NCI-H2107 (cell line): Measurements from ENCODE around the gene ASCL2.
"Not testable (repeated sequence)": the region's sequence is repeated elsewhere in the genome, so short reads cannot be mapped to it uniquely, and the experiment has no call there.

Source experiments
- DNase-seq: peaks from one replicate; lab custom pipeline; 2025; lab: John Stamatoyannopoulos, UW

Gene ASCL2

DNA sequence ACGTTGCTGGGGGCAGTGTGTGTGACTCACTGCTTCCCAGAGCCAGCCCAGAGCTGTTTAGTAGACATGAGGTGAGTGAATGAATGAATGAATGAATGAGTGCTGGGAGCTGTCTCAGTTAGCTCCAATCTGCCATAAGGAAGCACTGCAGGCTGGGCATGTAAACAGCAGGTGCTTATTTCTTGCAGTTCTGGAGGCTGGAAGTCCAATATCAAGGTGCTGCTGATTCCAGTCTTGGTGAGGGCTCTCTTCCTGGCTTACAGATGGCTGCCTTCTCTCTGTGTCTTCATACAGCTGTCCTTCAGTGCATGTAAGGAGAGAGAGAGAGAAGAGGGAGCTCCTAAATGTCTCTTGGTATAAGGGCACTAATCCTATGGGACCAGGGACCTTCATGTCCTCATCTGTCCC, 27.2 kb upstream of the ASCL2 start:
- no peak for DNase-seq

DNA sequence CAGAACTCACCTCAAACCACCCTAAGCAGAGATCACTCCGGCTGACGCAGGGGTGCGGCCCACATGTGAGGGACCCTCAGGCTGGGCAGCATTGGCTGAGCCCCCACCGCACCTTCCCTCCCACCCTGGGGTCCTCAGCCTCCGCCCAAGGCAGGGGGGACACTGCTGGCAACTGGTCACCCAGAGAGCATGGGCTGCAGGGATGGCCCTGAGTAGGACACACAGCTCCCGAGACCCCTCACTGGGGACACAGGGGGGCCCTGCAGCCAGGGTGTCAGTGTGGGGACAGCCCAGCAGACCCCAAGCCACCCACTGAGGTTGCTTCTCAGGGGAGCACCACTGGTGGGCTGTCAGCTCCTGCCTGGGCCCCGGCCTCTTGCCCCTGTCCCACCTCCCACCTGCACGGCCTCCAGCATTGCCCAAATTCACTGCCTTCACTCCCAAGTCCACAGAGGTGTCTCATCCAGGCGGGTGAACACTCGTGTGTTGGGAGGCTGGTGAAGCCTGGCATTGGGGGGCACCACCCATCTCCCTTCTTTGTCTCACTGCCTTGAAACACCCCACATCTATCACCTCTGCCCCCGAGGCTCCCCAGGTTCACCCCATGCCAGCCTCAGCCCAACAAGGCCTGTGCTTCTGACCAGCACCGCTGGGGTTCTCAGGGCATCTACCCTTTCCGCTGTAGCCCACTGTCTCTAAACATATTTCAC, 26.7 kb upstream of the ASCL2 start:
- no peak for DNase-seq

DNA sequence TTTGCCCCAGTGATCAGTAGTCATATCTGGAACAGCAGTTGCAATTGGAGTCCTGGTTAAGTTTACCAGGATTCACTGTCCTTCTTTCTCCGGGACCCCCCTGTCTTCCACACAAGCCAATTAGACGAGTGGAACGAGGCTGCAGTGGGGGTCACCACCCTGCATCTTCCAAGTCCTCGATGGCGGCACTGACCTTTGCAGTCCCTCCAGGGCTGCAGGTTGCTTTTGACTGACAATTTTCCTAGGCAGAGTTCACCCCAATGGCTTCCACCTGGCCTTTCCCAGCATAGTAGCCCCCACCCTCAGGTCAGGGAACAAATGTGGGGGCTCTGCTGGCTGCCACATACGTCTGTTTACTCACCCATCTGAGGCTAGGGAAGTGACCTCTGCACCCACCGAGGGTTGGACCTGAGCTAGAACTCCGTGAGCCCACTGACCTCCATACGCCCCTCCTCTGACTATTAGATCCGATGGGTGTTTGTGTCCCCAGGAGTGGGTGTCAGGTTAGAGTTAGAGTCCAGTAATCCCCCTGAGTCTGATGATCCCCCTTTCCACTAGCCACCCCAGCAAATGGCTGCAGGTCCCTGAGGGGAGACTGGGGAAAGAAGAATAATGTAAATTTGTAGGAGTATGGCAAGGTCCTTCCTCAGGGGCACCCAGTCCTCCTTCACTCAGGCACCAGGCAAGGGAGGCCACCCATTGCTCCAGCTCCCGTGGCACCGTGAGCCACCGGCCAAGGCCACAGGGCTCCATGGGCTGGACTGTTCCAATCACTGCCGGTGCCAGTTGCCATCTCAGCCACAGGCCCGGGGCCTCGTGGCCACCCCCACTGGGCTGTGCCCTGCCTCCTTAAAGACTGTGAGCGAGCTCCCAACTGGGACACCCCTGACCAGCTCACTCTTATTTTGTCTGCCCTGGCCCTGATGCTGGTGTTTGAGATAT, 25.9 kb upstream of the ASCL2 start:
- no peak for DNase-seq

DNA sequence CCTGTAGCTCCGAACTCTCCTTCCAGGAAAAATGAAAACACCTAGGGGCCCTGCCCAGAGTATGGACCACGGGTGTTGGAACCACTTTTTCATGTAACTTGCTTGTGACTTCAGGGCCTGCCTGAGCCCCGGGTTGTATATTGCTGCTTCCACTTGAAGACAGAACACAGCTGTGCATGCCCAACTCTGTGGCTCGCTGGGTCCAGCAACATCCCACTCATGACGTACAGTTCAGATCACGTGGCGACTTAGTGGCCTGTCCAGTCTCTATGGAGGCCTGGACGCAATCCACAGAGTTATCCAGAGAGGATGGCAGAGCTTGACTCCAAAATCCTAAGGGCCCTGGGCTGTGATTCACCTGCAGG, 24.5 kb upstream of the ASCL2 start:
- DNase-seq, result no peak

GRCh38 chr11:2293984-2294925, 23.9 kb upstream of the ASCL2 start:
- no peak for DNase-seq

GRCh38 chr11:2293531-2293971, 23.2 kb upstream of the ASCL2 start:
- DNase-seq, result no peak

DNA sequence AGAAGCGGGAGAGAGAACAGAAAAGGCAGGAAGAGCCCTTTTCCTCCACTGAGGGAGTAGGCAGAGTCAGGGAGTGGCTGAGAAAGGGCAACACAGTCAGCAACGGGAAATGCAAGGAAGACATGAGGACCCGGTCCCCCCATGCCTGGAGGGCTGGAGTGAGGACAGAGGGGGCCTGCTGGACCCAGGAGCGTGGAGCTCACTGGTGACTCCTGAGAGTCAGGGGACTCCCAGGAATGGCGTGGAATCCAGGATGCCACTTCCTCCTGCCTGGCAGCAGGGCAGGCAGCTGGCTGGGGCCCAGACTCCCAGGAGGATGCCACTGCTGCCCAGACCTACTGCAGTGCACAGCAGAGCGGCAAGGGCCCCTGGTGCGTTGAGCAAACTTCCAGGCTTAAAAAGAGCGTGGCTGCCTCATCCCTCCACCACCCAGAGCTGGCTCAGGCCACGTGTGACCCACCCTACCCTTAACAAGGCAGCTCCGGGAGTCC, 20.0 kb upstream of the ASCL2 start:
- no peak for DNase-seq

GRCh38 chr11:2289859-2290258, 19.5 kb upstream of the ASCL2 start:
- no peak for DNase-seq

DNA sequence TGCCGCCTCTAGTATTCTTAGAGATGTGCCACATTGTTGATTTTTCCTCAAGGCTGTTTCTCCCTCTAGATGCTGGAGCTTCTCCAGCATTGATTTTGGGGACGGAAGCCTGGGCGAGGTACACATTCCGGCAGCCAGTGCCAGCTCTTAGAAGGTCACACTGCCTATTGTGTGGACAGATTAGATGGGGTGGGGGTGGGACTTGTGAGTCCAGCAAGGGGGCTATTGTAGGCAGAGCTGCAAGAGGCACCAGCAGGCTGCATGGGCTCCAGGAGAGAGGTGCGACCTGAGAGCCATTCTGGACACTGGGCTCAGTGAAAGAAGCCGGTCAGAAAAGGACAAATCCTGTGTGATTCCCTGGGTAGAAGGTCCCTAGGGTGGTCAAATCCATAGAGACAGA, 19.0 kb upstream of the ASCL2 start:
- no peak for DNase-seq

GRCh38 chr11:2287091-2287490, 16.7 kb upstream of the ASCL2 start:
- DNase-seq, result no peak

DNA sequence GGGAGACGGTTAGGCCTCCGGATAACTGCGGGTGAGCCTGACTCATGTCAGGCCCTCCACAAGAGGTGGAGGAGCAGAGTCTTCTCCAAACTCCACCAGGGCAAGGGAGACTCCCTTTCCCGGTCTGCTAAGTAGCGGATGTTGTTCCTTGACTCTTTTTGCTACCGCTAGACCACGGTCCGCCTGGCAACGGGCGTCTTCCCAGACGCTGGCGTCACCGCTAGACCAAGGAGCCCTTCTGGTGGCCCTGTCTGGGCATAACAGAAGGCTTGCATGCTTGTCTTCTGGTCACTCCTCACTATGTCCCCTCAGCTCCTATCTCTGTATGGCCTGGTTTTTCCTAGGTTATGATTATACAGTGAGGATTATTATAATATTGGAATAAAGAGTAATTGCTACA, 16.0 kb upstream of the ASCL2 start:
- DNase-seq, result not testable (repeated sequence)

- no peak for DNase-seq
Measured at GRCh38 chr11:2280208-2280607, 9.8 kb upstream of the ASCL2 start.

- DNase-seq, result no peak
Measured at GRCh38 chr11:2277933-2278523, 7.6 kb upstream of the ASCL2 start.

GRCh38 chr11:2277008-2277346, 6.6 kb upstream of the ASCL2 start:
- DNase-seq, result no peak

DNA sequence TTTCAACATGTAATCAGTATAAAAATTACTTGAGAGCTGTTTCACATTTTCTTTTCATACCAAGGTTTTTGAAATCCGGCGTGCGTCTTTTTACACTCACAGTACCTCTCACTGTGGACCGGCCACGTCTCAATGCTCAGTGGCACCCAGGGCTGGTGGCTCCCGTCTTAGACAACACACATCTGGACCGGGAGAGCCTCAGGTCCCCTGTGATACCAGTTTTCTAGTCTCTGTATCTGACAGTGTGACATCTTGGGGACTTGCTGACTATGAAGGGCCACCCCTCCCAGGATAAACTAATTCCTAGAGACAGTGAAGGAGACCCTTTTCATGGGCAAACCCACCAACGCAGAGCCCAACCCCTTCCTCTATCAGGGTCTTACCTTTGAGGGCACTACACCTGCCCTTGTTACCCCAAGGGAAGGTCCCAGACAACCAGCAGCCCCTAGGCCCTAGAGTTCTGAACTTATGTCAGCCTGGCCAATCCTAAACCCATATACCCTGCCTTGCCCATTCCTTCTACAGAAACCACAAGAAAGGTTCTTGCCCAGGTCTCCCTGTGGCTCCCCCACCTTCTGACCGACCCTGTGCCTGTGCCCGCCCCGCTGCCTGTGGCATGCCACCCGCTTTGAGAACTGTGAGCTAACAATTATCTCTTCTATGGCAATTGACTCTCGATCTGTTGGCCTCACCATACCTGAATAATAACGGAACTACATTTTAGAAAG, 6.1 kb upstream of the ASCL2 start:
- DNase-seq, result no peak

- DNase-seq, result no peak
Measured at GRCh38 chr11:2275334-2276279, 5.2 kb upstream of the ASCL2 start.

- no peak for DNase-seq
Measured at GRCh38 chr11:2273771-2274170, 3.4 kb upstream of the ASCL2 start.

GRCh38 chr11:2273311-2273710, 2.9 kb upstream of the ASCL2 start:
- DNase-seq, result no peak

DNA sequence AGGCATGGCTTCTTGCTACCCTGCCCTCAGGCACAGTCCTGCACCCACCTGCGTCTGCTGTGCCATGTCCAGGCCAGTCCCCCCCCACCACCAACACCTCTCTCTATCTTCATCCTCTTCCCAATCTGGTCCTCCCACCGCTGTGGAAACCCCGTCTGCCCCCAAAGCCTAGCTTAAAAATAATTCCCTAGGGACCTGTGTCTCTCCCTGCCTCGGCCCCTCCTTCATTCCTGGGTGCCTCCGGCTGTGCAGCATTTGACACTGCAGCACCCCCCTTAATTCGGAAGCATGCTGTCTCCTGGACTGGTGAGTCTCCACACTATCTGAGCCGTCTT, 2.5 kb upstream of the ASCL2 start:
- DNase-seq, result no peak
